DMS53 treated with DMSO at 0.1 percent for 48 hours (cell line): ENCODE measurements around the gene MMP24OS.

Experiments
- DNase-seq: peaks from one replicate; lab custom pipeline; 2025; ENCODE audit not compliant: unreplicated experiment; lab: John Stamatoyannopoulos, UW

MMP24OS gene

DNA sequence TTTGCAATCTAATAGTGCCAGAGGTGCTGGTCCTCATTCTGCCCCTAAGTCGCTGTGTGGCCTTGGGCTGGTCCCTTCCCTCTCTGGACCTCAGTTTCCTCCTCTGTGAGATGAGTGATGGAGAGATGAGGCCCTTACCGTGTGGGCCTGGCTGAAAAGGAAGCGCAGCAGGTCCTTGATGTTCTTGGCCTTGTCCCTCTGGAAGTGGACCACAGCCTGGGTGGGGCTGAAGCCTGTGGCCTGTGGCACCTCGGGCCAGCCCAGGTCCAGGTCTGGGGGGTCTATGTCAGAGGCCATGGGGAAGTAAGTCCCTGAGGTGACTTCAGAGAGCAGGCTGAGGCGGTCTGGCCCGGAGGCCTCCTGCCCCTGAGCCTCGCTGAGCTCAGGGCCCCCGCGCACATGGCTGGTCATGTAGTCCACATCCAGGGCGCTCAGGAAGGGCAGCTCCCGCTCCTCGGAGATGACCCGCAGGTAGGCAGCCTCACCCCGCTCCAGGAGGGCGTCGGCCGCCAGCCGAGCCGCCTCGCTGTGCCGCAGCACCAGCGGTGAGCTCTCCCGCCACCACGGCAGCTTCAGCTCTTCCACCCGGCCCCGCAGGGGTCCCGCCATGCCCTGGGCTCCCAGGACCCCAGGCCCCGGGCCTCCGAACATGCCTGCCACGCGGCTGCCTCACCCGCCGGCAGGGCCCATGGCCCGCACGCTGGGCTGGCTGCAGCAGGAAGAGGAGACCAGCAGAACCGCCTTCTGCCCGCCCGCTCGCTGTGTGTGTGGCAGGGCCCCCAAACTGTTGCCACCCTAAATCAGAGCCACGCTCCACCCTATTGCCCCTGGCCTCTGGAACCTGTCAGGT is 14.0 kb upstream of the MMP24OS start, which contains the start of gene FAM83C:
FAM83C (minus strand) TSS at position 772 of the 850 bp plus-strand sequence; CDS start at position 651, 121 bp downstream.
- DNase-seq: no peak

DNA sequence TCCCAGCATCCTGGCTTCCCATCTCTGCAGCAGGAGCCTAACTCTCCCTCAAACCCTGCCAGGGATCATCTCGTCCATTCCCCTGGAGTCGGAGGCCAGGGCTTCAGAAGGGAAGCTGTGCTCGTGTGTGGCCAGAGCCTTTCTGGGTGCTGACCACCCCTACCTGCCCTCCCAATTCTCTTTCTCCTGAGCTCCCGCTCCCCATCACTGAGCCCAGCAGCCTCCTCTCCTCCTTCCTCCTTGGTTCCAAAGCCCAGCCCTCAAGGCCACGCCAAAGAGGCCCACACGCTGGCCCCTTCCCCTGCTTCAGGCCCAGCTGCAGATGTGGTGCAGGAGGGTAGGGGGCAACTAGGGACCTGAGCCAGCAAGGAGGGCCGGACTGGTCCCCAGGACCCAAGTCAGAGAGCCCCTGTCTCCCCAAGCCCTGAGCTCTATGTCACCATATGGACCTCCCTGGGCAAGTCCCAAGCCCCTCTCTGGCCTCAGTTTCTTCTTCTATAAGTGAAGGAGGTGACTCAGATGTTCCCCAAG is 13.0 kb upstream of the MMP24OS start:
- no peak for DNase-seq

DNA sequence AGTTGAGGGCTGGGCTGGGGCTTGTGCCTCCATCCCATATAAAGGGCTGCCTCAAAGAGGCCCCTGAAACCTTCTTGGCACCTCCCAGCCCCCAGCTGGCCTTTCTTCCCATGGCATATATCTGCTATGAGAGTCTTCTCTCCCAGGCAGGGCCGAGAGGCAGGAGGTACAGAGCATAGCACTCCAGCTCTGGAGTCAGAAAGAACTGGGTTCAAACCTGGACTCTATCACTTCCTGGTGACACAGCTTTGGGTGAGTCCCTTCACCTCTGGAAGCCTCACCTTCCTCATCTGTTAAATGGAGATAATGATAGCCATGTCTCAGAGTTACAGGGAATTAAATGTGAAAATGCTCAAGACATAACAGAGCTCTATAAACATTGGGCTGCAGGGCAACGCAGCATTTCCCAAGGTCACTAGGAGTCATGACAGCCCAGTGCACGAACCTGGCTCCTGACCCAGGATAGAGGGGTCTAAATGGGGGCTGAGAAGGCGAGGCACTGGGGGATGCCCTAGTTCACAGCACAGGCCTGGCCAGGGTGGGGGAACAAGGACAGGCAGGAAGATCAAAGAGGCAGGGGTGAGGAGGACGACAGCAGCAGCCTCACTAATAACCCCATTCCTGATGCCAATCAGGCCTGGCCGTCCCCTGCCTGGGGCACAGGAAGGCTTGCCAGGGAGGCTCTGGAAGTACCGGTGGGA is 12.4 kb upstream of the MMP24OS start:
- DNase-seq: no peak

DNA sequence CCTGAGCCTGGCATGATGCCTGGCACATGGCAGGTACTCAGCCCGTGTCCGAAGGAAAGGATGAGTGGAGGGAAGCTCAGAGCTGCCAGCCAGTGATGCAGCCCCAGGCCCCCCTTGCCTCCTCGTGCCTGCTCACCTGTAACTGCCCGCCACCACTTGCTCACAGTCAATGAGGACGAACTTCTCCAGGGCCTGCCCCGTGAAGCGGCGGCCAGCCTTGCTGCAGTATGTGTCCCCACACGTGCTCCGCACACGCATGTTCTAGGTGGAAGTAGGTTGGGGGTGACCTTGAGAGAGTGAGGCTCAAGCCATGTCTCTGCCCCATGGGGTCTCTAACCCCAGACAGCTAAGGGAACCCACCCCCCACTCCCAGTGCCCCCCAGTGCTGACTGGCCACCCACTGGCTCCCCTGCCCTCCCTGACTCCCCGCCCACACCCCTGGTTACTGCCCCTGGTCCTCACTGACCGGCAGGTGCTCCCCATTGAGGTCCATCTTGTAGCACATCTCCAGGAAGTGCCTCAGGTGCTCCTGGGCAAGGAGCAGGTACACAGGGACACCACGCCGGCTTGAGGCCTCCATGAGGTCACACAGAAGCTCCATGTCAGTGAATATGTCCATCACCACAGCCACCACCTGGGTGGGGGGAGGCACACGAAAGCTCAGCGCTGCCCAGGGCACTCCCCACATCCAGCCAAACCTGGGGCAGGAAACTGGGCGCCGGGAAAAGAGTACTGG is 10.6 kb upstream of the MMP24OS start:
- DNase-seq: no peak

DNA sequence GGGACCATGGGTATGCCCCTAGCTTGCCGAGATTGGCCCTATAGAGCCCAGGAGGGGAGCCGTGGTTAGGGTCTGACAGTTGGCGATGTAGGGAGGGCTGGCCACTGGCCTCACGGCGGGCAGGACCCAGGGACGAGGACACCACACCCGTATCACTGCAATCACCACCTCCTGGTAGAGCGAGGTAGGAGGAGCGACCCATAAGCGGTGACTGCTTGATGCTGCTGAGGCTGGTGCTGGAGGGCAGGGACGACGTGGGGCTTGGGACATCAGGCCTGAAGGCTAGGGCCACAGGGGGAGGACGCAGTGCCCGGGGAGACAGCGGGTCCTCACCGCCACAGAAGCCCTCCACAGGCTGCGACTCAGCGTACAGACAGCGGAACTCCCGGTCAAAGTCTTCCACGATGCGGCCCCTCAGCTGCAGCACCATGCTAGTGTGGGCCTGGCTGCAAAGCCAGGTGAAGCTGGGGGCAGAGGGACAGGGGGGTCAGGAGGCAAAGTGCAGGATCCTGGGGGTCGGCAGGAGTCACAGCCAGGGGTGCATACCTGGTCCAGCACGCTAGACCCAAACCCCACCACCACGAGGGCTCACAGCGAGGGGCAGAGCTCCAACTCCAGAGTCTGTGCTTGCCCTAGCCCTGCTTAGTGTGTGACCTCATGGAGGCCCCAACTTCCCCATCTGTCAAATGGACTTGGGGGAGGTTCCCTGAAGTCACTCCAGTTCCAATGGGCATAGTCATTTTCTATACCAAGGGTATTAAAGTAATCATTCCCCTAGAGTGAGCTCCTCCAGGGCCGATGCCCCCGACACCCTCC is 9.8 kb upstream of the MMP24OS start:
- DNase-seq: no peak

DNA sequence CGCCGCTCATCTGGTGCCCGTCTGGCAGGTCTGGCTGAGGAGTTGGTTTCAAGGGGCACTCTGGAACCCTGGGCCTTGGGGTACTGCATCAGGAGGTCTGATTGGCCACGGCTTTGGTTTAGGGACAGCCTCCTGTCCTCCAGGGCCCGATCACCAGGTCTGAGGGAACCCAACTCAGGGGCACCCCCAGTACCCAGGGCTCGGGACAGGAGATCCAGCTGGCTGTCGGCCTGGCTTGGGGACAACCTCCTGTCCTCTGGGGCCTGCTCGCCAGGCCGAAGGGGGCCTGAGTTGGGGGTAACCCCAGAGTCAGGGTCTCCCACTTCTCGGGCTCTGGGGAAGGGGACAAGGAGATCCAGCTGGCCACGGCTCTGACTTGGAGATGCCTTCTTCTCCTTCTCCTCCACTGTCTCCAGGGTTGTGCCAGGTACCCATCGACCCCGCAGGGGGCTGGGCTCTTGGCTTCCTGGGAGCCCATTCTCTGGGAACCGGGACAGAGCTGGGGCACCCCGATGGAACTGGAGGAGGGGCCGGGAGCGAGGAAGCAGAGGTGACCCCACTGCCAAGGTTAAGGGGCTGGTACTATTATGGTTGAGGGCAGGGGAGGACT is 9.1 kb upstream of the MMP24OS start:
- DNase-seq: no peak

DNA sequence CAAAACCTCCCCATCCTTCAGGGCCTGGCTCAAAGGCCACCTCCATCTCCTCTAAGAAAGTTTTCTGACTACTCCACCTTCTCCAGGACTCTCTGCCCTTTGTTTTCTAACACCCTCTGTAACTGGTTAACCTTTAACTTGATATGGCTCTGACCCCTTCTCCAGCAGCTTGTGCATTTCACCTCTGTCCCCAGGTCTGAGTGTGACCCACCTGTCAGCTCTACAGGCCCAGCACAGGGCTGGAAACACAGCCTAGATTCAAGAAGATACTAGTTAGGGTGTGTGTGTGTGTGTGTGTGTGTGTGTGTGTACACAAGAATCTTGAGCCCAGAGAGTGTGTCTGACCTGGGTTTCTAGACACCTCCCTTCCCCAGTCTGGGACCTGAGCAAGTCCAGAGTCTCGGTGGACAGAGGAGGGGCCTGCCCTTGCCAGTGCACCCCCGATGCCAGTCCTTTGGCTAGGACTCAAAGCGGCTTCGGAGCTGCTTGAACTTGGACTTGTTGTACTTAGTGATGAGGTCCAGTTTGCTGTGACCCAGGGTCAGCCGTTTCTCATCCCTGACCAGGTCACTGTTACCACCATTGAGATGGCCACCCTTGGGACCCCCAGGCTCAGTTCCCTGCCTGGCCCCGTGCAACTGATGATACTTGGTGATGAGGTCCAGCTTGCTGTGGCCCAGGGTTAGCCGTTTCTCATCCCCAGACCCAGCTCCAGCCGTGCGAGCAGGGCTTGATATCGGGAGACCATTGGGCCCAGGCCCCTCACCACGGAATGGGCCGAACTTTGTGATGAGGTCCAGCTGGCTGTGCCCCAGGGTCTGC is 8.4 kb upstream of the MMP24OS start:
- peak; percentile 37 for DNase-seq

DNA sequence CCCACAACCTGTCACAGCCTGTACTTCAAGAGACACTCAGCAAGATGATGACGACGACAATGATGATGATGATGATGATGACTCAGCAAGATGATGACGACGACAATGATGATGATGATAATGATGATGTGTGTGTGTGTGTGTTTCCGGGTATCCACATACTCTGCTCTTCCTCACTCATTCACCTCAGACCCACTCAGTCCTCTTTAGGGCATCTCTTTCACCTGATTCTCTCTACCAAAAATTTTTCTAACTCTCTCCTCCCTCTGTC is 7.8 kb upstream of the MMP24OS start:
- DNase-seq: peak; percentile 35

DNA sequence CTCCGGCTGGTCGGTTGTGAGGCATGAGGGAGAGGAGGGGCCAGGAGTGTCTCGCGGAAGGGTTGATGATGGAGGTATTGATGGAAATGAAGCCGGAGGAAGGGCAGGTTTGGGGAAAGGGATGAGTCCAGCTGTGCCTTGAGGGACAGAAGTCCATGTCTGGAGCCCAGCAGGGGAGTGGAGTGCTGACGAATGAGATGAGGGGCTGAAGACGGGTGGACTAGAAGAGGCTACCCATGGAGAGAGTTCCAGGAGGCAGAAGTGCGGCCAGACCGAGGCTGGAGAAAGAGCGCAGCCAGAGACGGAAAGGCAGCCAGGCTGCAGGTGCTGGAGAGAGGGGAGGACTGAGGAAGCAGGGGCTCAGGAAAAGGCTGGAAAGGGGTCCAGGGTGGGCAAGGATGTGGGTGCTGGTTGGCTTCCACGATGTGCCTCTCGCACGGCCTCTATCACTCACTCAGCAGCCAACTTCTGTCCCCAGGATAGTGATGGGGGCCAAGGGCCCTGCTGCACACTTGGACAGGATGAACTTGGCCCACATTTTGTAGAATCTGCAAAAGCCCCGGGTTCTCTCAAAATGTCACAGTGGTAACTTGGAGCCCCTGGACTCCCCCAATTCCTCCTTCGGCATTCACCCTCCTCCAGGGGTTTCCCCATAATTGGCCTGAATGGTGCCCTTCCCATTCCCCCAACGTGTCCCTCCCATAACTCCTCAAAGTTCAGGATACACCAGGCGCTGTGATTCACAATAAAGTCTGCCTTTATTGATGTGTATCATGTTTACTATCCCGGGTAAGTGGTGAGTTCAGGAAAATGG is 7.3 kb upstream of the MMP24OS start:
- no peak for DNase-seq

DNA sequence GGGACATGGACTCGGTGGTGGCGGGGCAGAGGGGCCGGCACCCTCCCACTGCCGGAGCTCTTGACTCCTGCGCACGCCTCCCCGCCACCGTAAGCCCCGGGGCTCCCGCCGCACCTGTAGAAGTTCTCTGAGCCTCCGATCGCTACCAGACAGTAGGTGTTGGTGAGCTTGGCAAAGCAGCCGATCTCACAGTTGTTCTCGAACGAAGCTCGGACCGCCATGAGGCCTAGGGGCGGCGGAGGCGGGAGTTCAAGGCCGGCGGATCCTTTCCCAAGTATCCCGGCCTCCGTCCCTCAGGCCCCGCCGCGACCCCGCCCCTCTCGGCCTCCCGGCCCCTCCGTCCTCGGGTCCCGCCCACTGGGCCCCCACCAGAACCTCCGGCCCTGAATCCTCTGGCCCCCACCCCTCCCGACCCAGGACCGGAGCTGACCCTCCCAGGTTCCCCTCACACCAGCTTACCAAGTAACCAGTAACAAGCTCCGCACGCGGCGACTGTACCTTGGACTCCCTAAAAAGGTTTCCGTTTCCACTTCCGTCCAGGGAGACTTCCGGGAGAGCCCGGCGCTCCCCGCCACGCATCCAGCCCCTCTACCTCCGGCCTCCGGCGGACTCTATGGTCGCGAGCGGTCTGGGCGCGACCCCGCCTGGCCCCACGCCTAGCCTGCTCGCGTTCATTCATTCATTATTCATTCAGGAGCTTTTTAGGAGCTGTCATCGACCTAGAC is 6.5 kb upstream of the MMP24OS start, which contains the start of gene EIF6:
EIF6 (minus strand) TSS at position 506 of the 725 bp plus-strand sequence; CDS start at position 221, 285 bp downstream.
- DNase-seq: peak; percentile 66

DNA sequence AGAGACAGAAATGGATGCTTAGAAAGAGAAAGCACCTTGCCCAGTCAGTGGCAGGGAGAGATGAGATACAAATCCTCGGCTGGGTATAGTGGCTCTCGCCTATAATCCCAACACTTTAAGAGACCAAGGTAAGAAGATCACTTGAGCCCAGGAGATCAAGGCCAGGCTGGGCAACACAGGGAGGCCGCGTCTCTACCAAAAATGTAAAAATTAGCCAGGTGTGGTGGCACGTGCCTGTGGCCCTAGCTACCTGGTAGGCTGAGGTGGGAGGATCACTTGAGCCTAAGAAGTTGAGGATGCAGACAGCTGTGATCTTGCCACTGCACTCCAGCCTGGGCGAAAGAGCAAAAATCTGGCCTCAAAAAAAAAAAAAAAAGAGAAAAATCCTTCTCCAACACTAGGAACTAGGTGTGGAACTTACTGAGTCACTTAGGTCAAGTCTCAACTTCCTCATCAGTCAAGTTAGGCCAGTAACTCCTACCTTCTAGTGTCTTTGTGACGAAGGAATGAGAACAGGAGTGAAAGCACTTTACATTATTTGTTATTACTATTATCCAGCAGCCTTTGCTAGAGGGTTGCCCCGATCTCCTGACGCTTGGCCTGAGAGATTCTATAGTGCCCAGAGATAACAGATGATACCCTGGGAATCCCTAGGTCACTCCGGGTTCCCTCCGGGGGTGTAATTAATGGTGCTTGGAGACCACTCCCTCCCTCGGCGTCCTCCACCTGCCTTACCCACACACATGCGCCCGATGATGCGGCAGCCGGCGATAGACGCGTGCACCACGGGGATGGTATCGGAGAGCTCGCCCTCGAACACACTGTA is 5.7 kb upstream of the MMP24OS start:
- no peak for DNase-seq

DNA sequence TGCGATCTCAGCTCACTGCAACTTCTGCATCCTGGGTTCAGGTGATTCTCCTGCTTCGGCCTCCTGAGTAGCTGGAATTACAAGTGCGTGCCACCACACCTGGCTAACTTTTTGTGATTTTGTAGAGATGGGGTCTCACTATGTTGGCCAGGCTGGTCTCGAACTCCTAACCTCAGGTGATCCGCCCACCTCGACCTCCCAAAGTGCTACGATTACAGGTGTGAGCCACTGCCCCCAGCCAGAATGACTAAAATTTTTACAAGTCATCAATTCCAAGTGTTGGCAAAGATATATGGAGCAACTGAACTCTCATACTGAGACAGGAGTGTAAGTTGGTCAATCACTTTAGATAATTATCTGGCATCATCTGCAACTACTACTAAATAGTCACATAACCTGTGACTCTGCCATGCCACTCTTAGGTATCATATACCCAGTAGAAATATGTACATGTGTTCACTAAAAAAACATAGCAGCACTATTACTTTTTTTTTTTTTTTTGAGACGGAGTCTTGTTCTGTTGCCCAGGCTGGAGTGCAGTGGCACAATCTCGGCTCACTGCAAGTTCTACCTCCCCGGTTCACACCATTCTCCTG is 3.7 kb upstream of the MMP24OS start:
- DNase-seq: no peak

DNA sequence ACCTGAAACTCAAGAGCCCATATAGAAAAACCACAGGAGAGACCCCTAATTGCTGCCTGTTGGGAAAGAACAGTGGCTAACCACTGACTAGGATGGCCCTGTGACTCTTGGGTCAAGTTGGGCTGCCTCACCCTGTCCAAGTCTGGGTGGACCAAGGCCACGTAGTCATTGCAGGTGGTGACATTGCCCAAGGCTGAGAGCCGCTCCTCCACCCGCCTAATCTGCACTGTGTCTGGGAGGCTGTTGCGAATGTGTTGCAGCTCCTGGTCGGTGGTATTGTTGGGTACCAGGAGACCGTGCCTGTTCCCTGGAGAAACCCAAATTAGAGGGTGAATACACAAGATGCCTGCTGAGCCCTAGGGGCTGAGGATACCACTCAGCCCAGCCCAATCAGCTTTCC is 2.6 kb upstream of the MMP24OS start:
- DNase-seq: no peak

DNA sequence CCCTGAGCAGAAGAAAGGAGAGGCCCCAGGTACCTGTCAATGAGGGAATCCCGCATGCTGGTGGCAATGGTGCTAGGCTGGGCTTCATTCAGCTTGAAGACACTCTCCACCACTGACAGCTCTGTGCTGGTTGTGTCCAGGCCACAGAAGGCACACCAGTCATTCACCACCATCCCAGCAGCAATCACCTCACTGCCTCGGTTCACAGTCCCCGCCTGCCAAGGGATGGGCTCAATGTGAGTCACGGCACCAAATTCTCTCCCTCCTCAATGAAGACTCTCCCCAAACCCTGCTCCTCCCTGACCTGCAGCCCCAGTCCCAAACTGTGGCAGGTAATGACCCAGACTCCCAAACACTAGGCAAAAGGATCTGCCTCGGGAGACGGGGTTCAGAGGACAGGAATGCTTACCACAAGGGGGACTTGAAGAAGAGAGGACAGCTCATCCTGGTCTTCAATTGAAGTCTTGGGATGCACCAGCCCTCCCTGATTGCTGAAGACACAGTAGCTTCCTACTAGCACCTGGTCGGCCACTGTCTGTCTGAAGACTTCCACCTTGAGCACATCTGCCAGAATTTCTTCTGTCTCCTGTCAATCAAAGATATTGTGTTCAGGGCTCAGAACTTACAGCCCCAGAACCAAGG is 1.7 kb upstream of the MMP24OS start:
- DNase-seq: no peak

DNA sequence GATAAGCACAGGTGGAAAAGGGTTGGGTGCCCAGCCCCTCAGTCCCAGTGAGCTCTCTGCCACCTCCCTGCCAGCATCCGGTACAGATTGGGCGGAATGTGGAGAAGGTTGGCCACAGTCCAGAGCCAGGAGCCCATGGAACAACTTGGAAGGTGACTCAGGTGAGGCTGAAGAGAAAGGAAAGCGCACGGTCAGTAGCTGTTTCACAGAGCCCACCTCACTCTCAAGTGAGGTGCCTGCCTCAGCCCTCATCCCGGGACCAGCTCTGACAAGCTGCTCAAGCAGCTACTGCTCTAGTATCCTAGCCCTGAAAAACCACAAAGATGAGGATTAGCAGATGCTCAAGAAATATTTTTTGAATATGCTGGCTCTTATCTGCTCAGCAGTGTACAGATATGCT is 1.1 kb upstream of the MMP24OS start:
- no peak for DNase-seq

DNA sequence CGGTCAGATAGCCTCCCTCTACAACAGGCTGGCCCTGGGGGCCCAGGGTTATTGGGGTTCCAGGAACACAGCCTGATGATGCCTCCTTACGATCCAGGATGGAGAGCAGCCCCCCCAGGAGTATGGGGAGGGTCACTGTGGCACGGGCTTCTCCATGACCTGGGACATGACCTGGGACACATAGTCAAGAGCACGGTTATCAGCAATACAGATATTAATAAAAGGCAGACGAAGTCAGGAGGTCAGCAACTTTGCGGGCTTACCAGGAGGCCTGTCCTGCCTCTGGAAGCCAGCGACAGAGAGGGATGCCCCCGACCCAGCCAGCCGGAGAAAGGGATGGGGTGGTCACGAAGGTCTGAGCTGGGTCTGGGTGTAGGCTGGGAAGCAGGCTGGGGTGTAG is 795 bp downstream of the MMP24OS start:
- no peak for DNase-seq
